GM23338 (cell line): Measurements from ENCODE around the gene MYH10. TPM values are rescaled to one million over a fixed set of nuclear protein-coding genes. Genes with fewer than 3 reads are reported as not detected.

Source experiments
- ATAC-seq: fragments of 200-7000 bp; cut with Tn5 transposase; 3 replicates; pipeline ENCODE4 v1.9.1; 2020
- DNase-seq: peaks from one replicate; pipeline ENCODE4 v3.0.0-alpha.2; 2015; ENCODE audit warnings: low spot score
- H2AFZ ChIP-seq: fragments of 200-600 bp; sonication (generic); 2 replicates; pipeline ENCODE4 v1.8.0; 2016; ENCODE audit warnings: antibody characterized with exemption, mild to moderate bottlenecking, moderate library complexity
- H3F3A ChIP-seq: fragments of 200-600 bp; sonication (generic); replicated peaks from 2 replicates; pipeline ENCODE4 v1.8.0; 2017; ENCODE audit warnings: antibody characterized with exemption, mixed run types, low read depth
- H3K27ac ChIP-seq: fragments of 200-600 bp; sonication (generic); 2 replicates; pipeline ENCODE4 v1.6.1; 2016; ENCODE audit warnings: low read depth
- H3K27me3 ChIP-seq: fragments of 200-600 bp; sonication (generic); 2 replicates; pipeline ENCODE4 v1.8.0; 2016; ENCODE audit warnings: mild to moderate bottlenecking, mixed run types, moderate library complexity; ENCODE audit not compliant: insufficient read depth
- H3K36me3 ChIP-seq: fragments of 200-600 bp; sonication (generic); 2 replicates; pipeline ENCODE4 v1.8.0; 2016; ENCODE audit warnings: mild to moderate bottlenecking; ENCODE audit not compliant: insufficient read depth
- H3K4me1 ChIP-seq: fragments of 200-600 bp; sonication (generic); 2 replicates; pipeline ENCODE4 v1.8.0; 2016; ENCODE audit warnings: mild to moderate bottlenecking, moderate library complexity; ENCODE audit not compliant: insufficient read depth
- H3K4me2 ChIP-seq: fragments of 200-600 bp; sonication (generic); 2 replicates; pipeline ENCODE4 v1.7.1; 2017; ENCODE audit warnings: mixed run types
- H3K4me3 ChIP-seq: fragments of 200-600 bp; sonication (generic); 2 replicates; pipeline ENCODE4 v1.6.1; 2016; ENCODE audit warnings: mixed run types
- H3K79me2 ChIP-seq: fragments of 200-600 bp; sonication (generic); replicated peaks from 2 replicates; pipeline ENCODE4 v1.8.0; 2017; ENCODE audit warnings: mild to moderate bottlenecking; ENCODE audit not compliant: insufficient read depth
- H3K9me2 ChIP-seq: fragments of 200-600 bp; sonication (generic); 2 replicates; pipeline ENCODE4 v1.8.0; 2017; ENCODE audit not compliant: insufficient read depth
- H4K20me1 ChIP-seq: fragments of 200-600 bp; sonication (generic); replicated peaks from 2 replicates; pipeline ENCODE4 v1.8.0; 2017; ENCODE audit warnings: mild to moderate bottlenecking; ENCODE audit not compliant: insufficient read depth
- H3K27ac Mint-ChIP-seq: 2 replicates; pipeline ENCODE4 v1.8.0; 2020; ENCODE audit warnings: inconsistent platforms, mild to moderate bottlenecking, moderate library complexity, mixed read lengths
- H3K27me3 Mint-ChIP-seq: 3 replicates; pipeline ENCODE4 v1.8.0; 2022; ENCODE audit warnings: low read depth, mild to moderate bottlenecking, moderate library complexity, mixed read lengths, inconsistent platforms; ENCODE audit not compliant: insufficient read depth, poor library complexity
- H3K36me3 Mint-ChIP-seq: 3 replicates; pipeline ENCODE4 v1.8.0; 2021; ENCODE audit warnings: low read depth, mild to moderate bottlenecking, inconsistent platforms, moderate library complexity, mixed read lengths
- H3K4me1 Mint-ChIP-seq: 3 replicates; pipeline ENCODE4 v1.8.0; 2020; ENCODE audit warnings: mild to moderate bottlenecking, inconsistent platforms, mixed read lengths
- H3K4me3 Mint-ChIP-seq: 3 replicates; pipeline ENCODE4 v1.8.0; 2021; ENCODE audit warnings: moderate library complexity, mild to moderate bottlenecking, inconsistent platforms, mixed read lengths
- H3K9me3 Mint-ChIP-seq: 3 replicates; pipeline ENCODE4 v1.8.0; 2020; ENCODE audit warnings: moderate library complexity, mild to moderate bottlenecking, inconsistent platforms, mixed read lengths
- CREB1 ChIP-seq: fragments of 250-450 bp; sonication (Bioruptor Pico); IDR thresholded peaks from 2 replicates; pipeline ENCODE4 v1.5.0; 2020; ENCODE audit warnings: low read depth, mild to moderate bottlenecking, moderate library complexity
- ETS1 ChIP-seq: IDR thresholded peaks from 2 replicates; pipeline ENCODE4 v1.6.1; 2016; ENCODE audit warnings: antibody characterized with exemption
- JUNB ChIP-seq: IDR thresholded peaks from one replicate; pipeline ENCODE4 v1.6.1; 2016; ENCODE audit warnings: antibody characterized with exemption; ENCODE audit not compliant: unreplicated experiment
- NANOG ChIP-seq: IDR thresholded peaks from 2 replicates; pipeline ENCODE4 v1.6.1; 2016; ENCODE audit warnings: antibody characterized with exemption, borderline replicate concordance
- POLR2AphosphoS5 ChIP-seq: IDR thresholded peaks from 2 replicates; pipeline ENCODE4 v1.6.1; 2016; ENCODE audit warnings: antibody characterized with exemption, low read depth
- STAT1 ChIP-seq: IDR thresholded peaks from one replicate; pipeline ENCODE4 v1.6.1; 2016; ENCODE audit warnings: antibody characterized with exemption; ENCODE audit not compliant: unreplicated experiment
- ZNF114 ChIP-seq: fragments of 250-450 bp; sonication (Bioruptor Pico); IDR thresholded peaks from 2 replicates; pipeline ENCODE4 v1.5.0; 2020; ENCODE audit warnings: mild to moderate bottlenecking, moderate library complexity
- ZNF331 ChIP-seq: fragments of 250-450 bp; sonication (Bioruptor Pico); IDR thresholded peaks from 2 replicates; pipeline ENCODE4 v1.5.0; 2020; ENCODE audit warnings: low read depth, mild to moderate bottlenecking, moderate library complexity
- polyA plus RNA-seq: library from polyadenylated mRNA; unstranded; fragments of >200 nt; fragmentation: Nextera tagmentation; extraction: Ambion mirVana; gene quantifications from 2 replicates; pipeline ENCODE4 v1.2.1, GENCODE V29; 2016
- total RNA-seq: library from RNA; depleted of rRNA; stranded (reverse); fragments of >200 nt; shearing (Covaris generic); gene quantifications from 2 replicates; pipeline ENCODE4 v1.2.3, GENCODE V29; 2014
- TF ChIP-seq, protein P1 (sequence below): IDR thresholded peaks from one replicate; pipeline ENCODE4 v1.6.1; 2018; ENCODE audit warnings: antibody characterized with exemption; ENCODE audit not compliant: unreplicated experiment
- TF ChIP-seq, protein P2 (sequence below), 2 experiments: fragments of 200-600 bp in 1 of 2; sonication (generic) in 1 of 2; conservative IDR thresholded peaks; 2 replicates each; pipeline versions ENCODE4 v1.5.1 to v1.6.1; 2016 to 2017; ENCODE audit warnings: antibody characterized with exemption in 2 of 2, low read depth in 2 of 2, mild to moderate bottlenecking in 2 of 2, moderate library complexity in 1 of 2

Gene MYH10
- total and polyA plus RNA-seq, 2 experiments from 2014 or later: 89.5 to 230 TPM

DNA sequence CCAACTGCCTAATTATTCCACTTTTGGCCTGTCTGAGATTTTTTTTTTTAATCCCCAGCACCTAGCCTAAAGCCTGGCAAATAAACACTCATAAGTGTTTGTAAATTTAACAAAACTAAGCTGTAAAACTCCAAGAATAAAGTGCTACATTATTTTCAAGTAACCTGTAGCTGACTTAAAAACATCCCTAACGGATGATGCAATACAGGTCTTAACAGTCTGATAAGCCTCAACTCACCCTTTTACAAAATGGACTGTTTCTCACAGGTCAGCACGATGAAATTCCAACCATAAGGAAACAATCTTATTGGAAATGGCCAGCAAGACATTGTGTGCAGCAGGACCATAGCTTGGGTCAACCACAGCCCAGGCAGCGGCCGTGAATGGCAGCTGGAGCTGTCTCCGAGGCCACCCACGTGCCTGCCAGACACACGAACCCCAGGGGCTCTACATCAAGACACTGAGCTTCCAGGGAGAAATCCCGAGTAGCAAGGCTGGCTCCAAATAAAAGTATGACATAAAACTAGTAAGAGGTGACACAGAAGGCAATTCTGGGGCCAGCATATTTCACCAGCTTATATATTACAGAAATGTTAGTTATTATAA lies 135.9 kb downstream of the MYH10 start:
- Mint-ChIP-seq H3K9me3 (no peaks in the 10 kb centered on the region), H3K4me1 (no peaks in the 10 kb centered on the region), H3K4me3 (no peak overlapping the region), H3K36me3 (peaks cover 91% of the 10 kb centered on the region), H3K27me3 (peaks cover 12% of the 10 kb centered on the region), H3K27ac (peak overlapping the region; percentile 82; the same call in 1 of the 2 replicates)
- H4K20me1 ChIP-seq: peaks cover 5% of the 10 kb centered on the region
- H2AFZ ChIP-seq: no peak overlapping the region
- TF ChIP-seq STAT1: no peak
- TF ChIP-seq ZNF331: no peak
- TF ChIP-seq, protein P1, sequence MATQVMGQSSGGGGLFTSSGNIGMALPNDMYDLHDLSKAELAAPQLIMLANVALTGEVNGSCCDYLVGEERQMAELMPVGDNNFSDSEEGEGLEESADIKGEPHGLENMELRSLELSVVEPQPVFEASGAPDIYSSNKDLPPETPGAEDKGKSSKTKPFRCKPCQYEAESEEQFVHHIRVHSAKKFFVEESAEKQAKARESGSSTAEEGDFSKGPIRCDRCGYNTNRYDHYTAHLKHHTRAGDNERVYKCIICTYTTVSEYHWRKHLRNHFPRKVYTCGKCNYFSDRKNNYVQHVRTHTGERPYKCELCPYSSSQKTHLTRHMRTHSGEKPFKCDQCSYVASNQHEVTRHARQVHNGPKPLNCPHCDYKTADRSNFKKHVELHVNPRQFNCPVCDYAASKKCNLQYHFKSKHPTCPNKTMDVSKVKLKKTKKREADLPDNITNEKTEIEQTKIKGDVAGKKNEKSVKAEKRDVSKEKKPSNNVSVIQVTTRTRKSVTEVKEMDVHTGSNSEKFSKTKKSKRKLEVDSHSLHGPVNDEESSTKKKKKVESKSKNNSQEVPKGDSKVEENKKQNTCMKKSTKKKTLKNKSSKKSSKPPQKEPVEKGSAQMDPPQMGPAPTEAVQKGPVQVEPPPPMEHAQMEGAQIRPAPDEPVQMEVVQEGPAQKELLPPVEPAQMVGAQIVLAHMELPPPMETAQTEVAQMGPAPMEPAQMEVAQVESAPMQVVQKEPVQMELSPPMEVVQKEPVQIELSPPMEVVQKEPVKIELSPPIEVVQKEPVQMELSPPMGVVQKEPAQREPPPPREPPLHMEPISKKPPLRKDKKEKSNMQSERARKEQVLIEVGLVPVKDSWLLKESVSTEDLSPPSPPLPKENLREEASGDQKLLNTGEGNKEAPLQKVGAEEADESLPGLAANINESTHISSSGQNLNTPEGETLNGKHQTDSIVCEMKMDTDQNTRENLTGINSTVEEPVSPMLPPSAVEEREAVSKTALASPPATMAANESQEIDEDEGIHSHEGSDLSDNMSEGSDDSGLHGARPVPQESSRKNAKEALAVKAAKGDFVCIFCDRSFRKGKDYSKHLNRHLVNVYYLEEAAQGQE: no peak
- TF ChIP-seq NANOG: no peak
- TF ChIP-seq ETS1: no peak
- TF ChIP-seq POLR2AphosphoS5: no peak
- no peak for TF ChIP-seq JUNB
- TF ChIP-seq ZNF114 (CRISPR knock-in tag): no peak
- H3K27me3 ChIP-seq: no peaks in the 10 kb centered on the region
- ATAC-seq (no peak), DNase-seq (no peak)
- H3K4me2 ChIP-seq: no peak overlapping the region
- no peak overlapping the region for H3K4me3 ChIP-seq
- H3K36me3 ChIP-seq: peaks cover 84% of the 10 kb centered on the region
- no peaks in the 10 kb centered on the region for H3K79me2 ChIP-seq
- H3F3A ChIP-seq: 0 out of 2 replicates have a peak, but pooled peaks cover 8% of the 10 kb centered on the region
- 0 out of 2 replicates have a peak overlapping the region, but pooled peaks have one; percentile 75 for H3K27ac ChIP-seq
- no peaks in the 10 kb centered on the region for H3K4me1 ChIP-seq
- H3K9me2 ChIP-seq: no peaks in the 10 kb centered on the region

DNA sequence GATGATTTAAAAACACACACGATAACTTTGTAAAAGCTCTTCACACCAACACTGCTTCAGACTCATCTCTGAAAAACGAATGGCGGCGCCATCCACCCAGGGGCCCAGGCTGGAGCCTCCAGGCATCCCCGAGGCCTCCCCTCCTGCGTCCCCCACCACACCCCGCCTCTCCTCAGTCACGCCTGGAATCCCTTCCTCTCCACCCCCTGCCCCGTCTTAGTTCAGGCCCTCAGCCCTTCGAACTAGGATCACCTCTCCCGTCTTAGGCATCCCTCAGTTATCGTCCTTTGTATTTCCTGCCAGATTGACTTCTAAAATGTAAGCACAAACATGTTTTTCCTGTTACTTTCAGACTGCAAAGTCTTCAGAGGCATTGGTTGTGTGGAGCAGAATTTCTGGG lies 136.5 kb downstream of the MYH10 start:
- ATAC-seq (no peak), DNase-seq (no peak)
- peaks cover 84% of the 10 kb centered on the region for H3K36me3 ChIP-seq
- H3K4me3 ChIP-seq: no peak overlapping the region
- H3K4me3 Mint-ChIP-seq: no peak overlapping the region
- no peak overlapping the region for H3K4me2 ChIP-seq
- H3K4me1 Mint-ChIP-seq: no peaks in the 10 kb centered on the region
- H3K36me3 Mint-ChIP-seq: peaks cover 91% of the 10 kb centered on the region
- 0 out of 2 replicates have a peak overlapping the region, but pooled peaks have one; percentile 75 for H3K27ac ChIP-seq
- no peaks in the 10 kb centered on the region for H3K79me2 ChIP-seq
- H3K27me3 Mint-ChIP-seq: peaks cover 12% of the 10 kb centered on the region
- no peaks in the 10 kb centered on the region for H3K9me2 ChIP-seq
- no peaks in the 10 kb centered on the region for H3K4me1 ChIP-seq
- H3F3A ChIP-seq: 0 out of 2 replicates have a peak, but pooled peaks cover 8% of the 10 kb centered on the region
- peak overlapping the region; percentile 82 for H3K27ac Mint-ChIP-seq
- H4K20me1 ChIP-seq: peaks cover 5% of the 10 kb centered on the region
- H3K27me3 ChIP-seq: no peaks in the 10 kb centered on the region
- TF ChIP-seq ETS1 (no peak), STAT1 (no peak), CREB1 (no peak), POLR2AphosphoS5 (no peak)
- TF ChIP-seq, protein P2, sequence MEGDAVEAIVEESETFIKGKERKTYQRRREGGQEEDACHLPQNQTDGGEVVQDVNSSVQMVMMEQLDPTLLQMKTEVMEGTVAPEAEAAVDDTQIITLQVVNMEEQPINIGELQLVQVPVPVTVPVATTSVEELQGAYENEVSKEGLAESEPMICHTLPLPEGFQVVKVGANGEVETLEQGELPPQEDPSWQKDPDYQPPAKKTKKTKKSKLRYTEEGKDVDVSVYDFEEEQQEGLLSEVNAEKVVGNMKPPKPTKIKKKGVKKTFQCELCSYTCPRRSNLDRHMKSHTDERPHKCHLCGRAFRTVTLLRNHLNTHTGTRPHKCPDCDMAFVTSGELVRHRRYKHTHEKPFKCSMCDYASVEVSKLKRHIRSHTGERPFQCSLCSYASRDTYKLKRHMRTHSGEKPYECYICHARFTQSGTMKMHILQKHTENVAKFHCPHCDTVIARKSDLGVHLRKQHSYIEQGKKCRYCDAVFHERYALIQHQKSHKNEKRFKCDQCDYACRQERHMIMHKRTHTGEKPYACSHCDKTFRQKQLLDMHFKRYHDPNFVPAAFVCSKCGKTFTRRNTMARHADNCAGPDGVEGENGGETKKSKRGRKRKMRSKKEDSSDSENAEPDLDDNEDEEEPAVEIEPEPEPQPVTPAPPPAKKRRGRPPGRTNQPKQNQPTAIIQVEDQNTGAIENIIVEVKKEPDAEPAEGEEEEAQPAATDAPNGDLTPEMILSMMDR (conservative IDR thresholded peaks at IDR 0.05; ENCODE audit: low read depth in 2 of 2): no peak
- H3K9me3 Mint-ChIP-seq: no peaks in the 10 kb centered on the region
- no peak overlapping the region for H2AFZ ChIP-seq
